ENCODE measurements around the gene TM2D3.

TM2D3 gene

DNA sequence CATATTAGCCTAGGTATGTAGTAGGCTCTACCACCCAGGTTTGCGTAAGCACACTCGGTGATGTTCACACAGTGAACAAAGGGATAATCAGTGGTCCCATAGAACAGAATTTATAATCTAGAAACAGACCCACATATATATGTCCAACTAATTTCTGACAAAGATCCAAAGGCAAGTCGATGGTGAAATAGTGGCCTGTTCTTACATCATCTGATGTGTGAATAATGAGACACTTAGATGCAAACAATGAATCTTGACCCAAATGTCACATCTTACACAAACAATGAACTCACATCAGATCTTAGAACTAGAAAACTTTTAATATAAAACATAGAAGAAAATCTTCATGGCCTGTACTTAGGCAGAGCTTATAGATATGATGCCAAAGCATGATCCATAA is 17.6 kb upstream of the TM2D3 start:
- no peak for TF ChIP-seq ZNF70 (CRISPR knock-in tag; IDR thresholded peaks at IDR 0.05)
- no peak for TF ChIP-seq SNAI2 (CRISPR knock-in tag; IDR thresholded peaks at IDR 0.05)
- TF ChIP-seq CSDC2 (CRISPR knock-in tag; IDR thresholded peaks at IDR 0.05), result no peak
- TF ChIP-seq PPARA (CRISPR knock-in tag; IDR thresholded peaks at IDR 0.05; ENCODE audit: borderline replicate concordance), result no peak
- ATAC-seq, result no peak

DNA sequence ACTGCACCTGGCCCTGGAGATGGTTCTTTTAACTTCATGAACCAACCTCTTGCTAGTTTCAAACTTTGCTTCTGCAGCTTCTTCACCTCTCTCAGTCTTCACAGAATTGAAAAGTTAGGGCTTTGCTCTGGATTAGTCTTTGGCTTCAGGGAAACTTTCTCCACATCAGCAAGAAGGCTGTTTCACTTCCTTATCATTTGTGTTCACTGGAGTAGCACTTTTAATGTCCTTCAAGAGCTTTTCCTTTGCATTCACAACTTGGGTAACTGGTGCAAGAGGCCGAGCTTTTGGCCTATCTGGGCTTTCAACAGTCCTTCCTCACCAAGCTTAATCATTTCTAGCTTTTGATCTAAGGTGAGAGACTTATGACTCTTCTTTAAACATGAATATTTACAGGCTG is 15.7 kb upstream of the TM2D3 start:
- no peak for TF ChIP-seq ZFP3 (CRISPR knock-in tag; IDR thresholded peaks at IDR 0.05)
- TF ChIP-seq ISL1 (CRISPR knock-in tag; IDR thresholded peaks at IDR 0.05), result no peak
- TF ChIP-seq, protein P1, sequence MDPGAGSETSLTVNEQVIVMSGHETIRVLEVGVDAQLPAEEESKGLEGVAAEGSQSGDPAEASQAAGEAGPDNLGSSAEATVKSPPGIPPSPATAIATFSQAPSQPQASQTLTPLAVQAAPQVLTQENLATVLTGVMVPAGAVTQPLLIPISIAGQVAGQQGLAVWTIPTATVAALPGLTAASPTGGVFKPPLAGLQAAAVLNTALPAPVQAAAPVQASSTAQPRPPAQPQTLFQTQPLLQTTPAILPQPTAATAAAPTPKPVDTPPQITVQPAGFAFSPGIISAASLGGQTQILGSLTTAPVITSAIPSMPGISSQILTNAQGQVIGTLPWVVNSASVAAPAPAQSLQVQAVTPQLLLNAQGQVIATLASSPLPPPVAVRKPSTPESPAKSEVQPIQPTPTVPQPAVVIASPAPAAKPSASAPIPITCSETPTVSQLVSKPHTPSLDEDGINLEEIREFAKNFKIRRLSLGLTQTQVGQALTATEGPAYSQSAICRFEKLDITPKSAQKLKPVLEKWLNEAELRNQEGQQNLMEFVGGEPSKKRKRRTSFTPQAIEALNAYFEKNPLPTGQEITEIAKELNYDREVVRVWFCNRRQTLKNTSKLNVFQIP (CRISPR knock-in tag; IDR thresholded peaks at IDR 0.05; ENCODE audit: borderline replicate concordance, low read depth), result no peak
- TF ChIP-seq ZFP30 (CRISPR knock-in tag; IDR thresholded peaks at IDR 0.05), result no peak
- no peak for TF ChIP-seq ESRRG (CRISPR knock-in tag; IDR thresholded peaks at IDR 0.05)

DNA sequence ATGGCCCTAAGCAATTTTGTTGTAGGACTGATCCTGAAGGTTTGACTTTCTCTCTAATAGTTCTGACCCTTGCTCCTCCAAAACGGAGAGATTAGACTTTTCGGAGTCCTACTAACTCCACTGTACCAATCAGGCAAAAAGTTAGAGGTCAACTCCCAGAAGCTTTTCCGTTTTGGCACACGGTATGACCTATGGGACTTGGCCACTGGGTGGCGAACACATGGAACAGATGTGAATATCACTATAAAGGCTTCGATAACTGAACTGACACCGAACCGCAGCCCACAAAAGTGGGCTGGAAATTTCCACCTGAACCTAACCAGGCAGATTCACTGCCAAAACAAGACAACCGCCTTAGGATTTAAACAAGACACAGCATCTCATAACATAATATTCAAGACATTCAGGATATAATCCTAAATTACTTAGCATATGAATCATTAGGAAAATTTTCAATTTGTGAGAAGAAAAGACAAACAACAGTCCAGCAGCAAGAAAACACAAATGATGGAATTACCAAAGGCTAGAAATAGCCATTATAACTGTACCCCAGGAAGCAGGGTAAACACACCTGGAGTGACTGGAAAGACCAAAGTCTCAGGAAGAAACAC is 12.2 kb upstream of the TM2D3 start:
- peak; percentile 60 for ATAC-seq
- TF ChIP-seq BACH2 (CRISPR knock-in tag; IDR thresholded peaks at IDR 0.05; ENCODE audit: borderline replicate concordance), result no peak
- TF ChIP-seq ZC3H10 (CRISPR knock-in tag; IDR thresholded peaks at IDR 0.05), result no peak
- TF ChIP-seq ZNF8 (CRISPR knock-in tag; IDR thresholded peaks at IDR 0.05), result no peak
- no peak for TF ChIP-seq PPARA (CRISPR knock-in tag; IDR thresholded peaks at IDR 0.05; ENCODE audit: borderline replicate concordance)
- TF ChIP-seq ESRRG (CRISPR knock-in tag; IDR thresholded peaks at IDR 0.05), result no peak
- TF ChIP-seq ZNF70 (CRISPR knock-in tag; IDR thresholded peaks at IDR 0.05), result no peak
- TF ChIP-seq ZFP30 (CRISPR knock-in tag; IDR thresholded peaks at IDR 0.05), result no peak
- TF ChIP-seq, protein P2, sequence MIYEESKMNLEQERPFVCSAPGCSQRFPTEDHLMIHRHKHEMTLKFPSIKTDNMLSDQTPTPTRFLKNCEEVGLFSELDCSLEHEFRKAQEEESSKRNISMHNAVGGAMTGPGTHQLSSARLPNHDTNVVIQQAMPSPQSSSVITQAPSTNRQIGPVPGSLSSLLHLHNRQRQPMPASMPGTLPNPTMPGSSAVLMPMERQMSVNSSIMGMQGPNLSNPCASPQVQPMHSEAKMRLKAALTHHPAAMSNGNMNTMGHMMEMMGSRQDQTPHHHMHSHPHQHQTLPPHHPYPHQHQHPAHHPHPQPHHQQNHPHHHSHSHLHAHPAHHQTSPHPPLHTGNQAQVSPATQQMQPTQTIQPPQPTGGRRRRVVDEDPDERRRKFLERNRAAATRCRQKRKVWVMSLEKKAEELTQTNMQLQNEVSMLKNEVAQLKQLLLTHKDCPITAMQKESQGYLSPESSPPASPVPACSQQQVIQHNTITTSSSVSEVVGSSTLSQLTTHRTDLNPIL (CRISPR knock-in tag; IDR thresholded peaks at IDR 0.05; ENCODE audit: low read depth), result no peak
- no peak for TF ChIP-seq GLIS3 (CRISPR knock-in tag; IDR thresholded peaks at IDR 0.05)

More for the DNA sequence above, 15.7 kb upstream of the TM2D3 start:
- no peak for ATAC-seq

DNA sequence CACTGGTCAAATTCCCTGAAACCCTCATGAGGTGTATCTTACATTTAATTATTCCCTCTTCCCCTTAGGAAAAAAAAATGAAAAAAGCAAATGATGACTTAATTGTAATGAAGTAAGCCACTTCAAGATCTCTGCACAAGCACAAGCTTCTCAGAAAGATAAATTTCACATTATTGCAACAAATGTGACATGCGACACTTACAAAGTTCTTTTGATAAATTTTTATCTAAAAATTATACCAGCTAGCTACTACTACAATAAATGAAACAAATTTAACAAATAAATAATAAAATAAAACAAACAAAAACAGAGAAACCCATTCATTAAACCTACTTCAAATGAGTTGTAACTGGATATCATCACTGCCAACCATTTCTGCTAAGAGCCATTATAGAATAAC is 10.0 kb upstream of the TM2D3 start:
- ATAC-seq, result no peak
- TF ChIP-seq GLIS3 (CRISPR knock-in tag; IDR thresholded peaks at IDR 0.05), result no peak
- TF ChIP-seq, protein P3, sequence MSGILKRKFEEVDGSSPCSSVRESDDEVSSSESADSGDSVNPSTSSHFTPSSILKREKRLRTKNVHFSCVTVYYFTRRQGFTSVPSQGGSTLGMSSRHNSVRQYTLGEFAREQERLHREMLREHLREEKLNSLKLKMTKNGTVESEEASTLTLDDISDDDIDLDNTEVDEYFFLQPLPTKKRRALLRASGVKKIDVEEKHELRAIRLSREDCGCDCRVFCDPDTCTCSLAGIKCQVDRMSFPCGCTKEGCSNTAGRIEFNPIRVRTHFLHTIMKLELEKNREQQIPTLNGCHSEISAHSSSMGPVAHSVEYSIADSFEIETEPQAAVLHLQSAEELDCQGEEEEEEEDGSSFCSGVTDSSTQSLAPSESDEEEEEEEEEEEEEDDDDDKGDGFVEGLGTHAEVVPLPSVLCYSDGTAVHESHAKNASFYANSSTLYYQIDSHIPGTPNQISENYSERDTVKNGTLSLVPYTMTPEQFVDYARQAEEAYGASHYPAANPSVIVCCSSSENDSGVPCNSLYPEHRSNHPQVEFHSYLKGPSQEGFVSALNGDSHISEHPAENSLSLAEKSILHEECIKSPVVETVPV (CRISPR knock-in tag; IDR thresholded peaks at IDR 0.05), result no peak
- no peak for TF ChIP-seq PPARA (CRISPR knock-in tag; IDR thresholded peaks at IDR 0.05; ENCODE audit: borderline replicate concordance)
- TF ChIP-seq ZNF565 (CRISPR knock-in tag; conservative IDR thresholded peaks at IDR 0.05; ENCODE audit: low read depth), result no peak
- TF ChIP-seq, protein P4, sequence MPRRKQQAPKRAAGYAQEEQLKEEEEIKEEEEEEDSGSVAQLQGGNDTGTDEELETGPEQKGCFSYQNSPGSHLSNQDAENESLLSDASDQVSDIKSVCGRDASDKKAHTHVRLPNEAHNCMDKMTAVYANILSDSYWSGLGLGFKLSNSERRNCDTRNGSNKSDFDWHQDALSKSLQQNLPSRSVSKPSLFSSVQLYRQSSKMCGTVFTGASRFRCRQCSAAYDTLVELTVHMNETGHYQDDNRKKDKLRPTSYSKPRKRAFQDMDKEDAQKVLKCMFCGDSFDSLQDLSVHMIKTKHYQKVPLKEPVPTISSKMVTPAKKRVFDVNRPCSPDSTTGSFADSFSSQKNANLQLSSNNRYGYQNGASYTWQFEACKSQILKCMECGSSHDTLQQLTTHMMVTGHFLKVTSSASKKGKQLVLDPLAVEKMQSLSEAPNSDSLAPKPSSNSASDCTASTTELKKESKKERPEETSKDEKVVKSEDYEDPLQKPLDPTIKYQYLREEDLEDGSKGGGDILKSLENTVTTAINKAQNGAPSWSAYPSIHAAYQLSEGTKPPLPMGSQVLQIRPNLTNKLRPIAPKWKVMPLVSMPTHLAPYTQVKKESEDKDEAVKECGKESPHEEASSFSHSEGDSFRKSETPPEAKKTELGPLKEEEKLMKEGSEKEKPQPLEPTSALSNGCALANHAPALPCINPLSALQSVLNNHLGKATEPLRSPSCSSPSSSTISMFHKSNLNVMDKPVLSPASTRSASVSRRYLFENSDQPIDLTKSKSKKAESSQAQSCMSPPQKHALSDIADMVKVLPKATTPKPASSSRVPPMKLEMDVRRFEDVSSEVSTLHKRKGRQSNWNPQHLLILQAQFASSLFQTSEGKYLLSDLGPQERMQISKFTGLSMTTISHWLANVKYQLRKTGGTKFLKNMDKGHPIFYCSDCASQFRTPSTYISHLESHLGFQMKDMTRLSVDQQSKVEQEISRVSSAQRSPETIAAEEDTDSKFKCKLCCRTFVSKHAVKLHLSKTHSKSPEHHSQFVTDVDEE (CRISPR knock-in tag; IDR thresholded peaks at IDR 0.05), result no peak
- TF ChIP-seq, protein P5, sequence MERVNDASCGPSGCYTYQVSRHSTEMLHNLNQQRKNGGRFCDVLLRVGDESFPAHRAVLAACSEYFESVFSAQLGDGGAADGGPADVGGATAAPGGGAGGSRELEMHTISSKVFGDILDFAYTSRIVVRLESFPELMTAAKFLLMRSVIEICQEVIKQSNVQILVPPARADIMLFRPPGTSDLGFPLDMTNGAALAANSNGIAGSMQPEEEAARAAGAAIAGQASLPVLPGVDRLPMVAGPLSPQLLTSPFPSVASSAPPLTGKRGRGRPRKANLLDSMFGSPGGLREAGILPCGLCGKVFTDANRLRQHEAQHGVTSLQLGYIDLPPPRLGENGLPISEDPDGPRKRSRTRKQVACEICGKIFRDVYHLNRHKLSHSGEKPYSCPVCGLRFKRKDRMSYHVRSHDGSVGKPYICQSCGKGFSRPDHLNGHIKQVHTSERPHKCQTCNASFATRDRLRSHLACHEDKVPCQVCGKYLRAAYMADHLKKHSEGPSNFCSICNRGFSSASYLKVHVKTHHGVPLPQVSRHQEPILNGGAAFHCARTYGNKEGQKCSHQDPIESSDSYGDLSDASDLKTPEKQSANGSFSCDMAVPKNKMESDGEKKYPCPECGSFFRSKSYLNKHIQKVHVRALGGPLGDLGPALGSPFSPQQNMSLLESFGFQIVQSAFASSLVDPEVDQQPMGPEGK (CRISPR knock-in tag; IDR thresholded peaks at IDR 0.05; ENCODE audit: borderline replicate concordance), result no peak
- TF ChIP-seq ZFP30 (CRISPR knock-in tag; IDR thresholded peaks at IDR 0.05), result no peak
- no peak for TF ChIP-seq ZNF8 (CRISPR knock-in tag; IDR thresholded peaks at IDR 0.05)
- no peak for TF ChIP-seq SNAI2 (CRISPR knock-in tag; IDR thresholded peaks at IDR 0.05)
- no peak for TF ChIP-seq ARNTL (CRISPR knock-in tag; IDR thresholded peaks at IDR 0.05; ENCODE audit: borderline replicate concordance, low read depth)
- TF ChIP-seq ZNF70 (CRISPR knock-in tag; IDR thresholded peaks at IDR 0.05), result no peak
- TF ChIP-seq ZC3H10 (CRISPR knock-in tag; IDR thresholded peaks at IDR 0.05), result no peak
- TF ChIP-seq ESRRG (CRISPR knock-in tag; IDR thresholded peaks at IDR 0.05), result no peak
- TF ChIP-seq TOX (CRISPR knock-in tag; IDR thresholded peaks at IDR 0.05; ENCODE audit: borderline replicate concordance), result no peak
- TF ChIP-seq, protein P1 (CRISPR knock-in tag; IDR thresholded peaks at IDR 0.05; ENCODE audit: borderline replicate concordance, low read depth), result no peak
- TF ChIP-seq CSDC2 (CRISPR knock-in tag; IDR thresholded peaks at IDR 0.05), result no peak
- TF ChIP-seq BACH2 (CRISPR knock-in tag; IDR thresholded peaks at IDR 0.05; ENCODE audit: borderline replicate concordance), result no peak
- TF ChIP-seq, protein P2 (CRISPR knock-in tag; IDR thresholded peaks at IDR 0.05; ENCODE audit: low read depth), result no peak
- TF ChIP-seq RARB (CRISPR knock-in tag; IDR thresholded peaks at IDR 0.05), result no peak
- TF ChIP-seq ZFP3 (CRISPR knock-in tag; IDR thresholded peaks at IDR 0.05), result no peak
